KMS-11 (cell line): ENCODE results near the gene RNF19B.

Experiments used
- H2AFZ ChIP-seq: fragments of 200-600 bp; sonication (generic); 2 replicates; pipeline ENCODE4 v1.6.1; 2016; ENCODE audit warnings: antibody characterized with exemption, mixed run types, low read depth
- H3K27ac ChIP-seq: fragments of 200-600 bp; sonication (generic); 2 replicates; pipeline ENCODE4 v1.6.1; 2016; ENCODE audit warnings: mild to moderate bottlenecking, mixed run types
- H3K27me3 ChIP-seq: fragments of 200-600 bp; sonication (generic); 2 replicates; pipeline ENCODE4 v1.6.1; 2017; ENCODE audit warnings: mild to moderate bottlenecking, low read depth, mixed run types, moderate library complexity; ENCODE audit not compliant: insufficient read depth
- H3K36me3 ChIP-seq: fragments of 200-600 bp; sonication (generic); 2 replicates; pipeline ENCODE4 v1.6.1; 2017; ENCODE audit warnings: mild to moderate bottlenecking, mixed run types; ENCODE audit not compliant: insufficient read depth
- H3K4me1 ChIP-seq: fragments of 200-600 bp; sonication (generic); 2 replicates; pipeline ENCODE4 v1.6.1; 2016; ENCODE audit warnings: mild to moderate bottlenecking, low read depth, mixed run types; ENCODE audit not compliant: poor library complexity, severe bottlenecking
- H3K4me2 ChIP-seq: fragments of 200-600 bp; sonication (generic); 2 replicates; pipeline ENCODE4 v1.7.0; 2016; ENCODE audit warnings: mild to moderate bottlenecking, mixed run types
- H3K4me3 ChIP-seq: fragments of 200-600 bp; sonication (generic); IDR thresholded peaks from 2 replicates; pipeline ENCODE4 v1.6.1; 2017; ENCODE audit warnings: low read depth, low read length, mixed read lengths; ENCODE audit not compliant: insufficient read depth
- H3K79me2 ChIP-seq: fragments of 200-600 bp; sonication (generic); 2 replicates; pipeline ENCODE4 v1.6.1; 2016; ENCODE audit warnings: low read depth, mixed run types; ENCODE audit not compliant: insufficient read depth
- H3K9ac ChIP-seq: fragments of 200-600 bp; sonication (generic); 2 replicates; pipeline ENCODE4 v1.6.1; 2016; ENCODE audit warnings: mild to moderate bottlenecking, mixed run types
- H4K20me1 ChIP-seq: fragments of 200-600 bp; sonication (generic); 2 replicates; pipeline ENCODE4 v1.6.1; 2016; ENCODE audit warnings: mild to moderate bottlenecking, mixed run types; ENCODE audit not compliant: insufficient read depth
- TF ChIP-seq, protein P1 (sequence below): fragments of 200-600 bp; sonication (generic); conservative IDR thresholded peaks from 2 replicates; pipeline ENCODE4 v1.6.1; 2017; ENCODE audit warnings: low read depth, mild to moderate bottlenecking, antibody characterized with exemption, low read length, moderate library complexity, mixed read lengths

RNF19B gene

DNA sequence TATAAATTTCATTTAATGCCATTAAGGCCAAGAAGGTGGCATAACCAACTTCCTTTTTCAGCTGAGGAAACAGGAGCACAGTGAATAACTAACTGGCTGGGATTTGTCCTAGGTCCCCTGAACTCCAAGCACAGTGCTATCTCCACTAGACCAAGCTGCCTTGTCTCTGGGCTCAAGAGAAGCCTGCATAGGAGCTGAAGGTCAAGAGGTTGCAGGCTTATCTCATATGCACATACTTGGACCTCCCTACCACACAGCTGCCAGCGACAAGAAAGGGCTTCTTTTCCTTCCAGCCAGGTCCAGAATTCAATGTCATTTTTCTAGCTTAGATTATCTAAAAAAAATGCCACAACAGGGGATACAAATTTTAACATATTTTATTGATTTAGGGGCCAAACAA, 45.0 kb upstream of the RNF19B start:
- peaks cover 10% of the 10 kb centered on the region; the same call in 1 of the 2 replicates for H3K36me3 ChIP-seq

DNA sequence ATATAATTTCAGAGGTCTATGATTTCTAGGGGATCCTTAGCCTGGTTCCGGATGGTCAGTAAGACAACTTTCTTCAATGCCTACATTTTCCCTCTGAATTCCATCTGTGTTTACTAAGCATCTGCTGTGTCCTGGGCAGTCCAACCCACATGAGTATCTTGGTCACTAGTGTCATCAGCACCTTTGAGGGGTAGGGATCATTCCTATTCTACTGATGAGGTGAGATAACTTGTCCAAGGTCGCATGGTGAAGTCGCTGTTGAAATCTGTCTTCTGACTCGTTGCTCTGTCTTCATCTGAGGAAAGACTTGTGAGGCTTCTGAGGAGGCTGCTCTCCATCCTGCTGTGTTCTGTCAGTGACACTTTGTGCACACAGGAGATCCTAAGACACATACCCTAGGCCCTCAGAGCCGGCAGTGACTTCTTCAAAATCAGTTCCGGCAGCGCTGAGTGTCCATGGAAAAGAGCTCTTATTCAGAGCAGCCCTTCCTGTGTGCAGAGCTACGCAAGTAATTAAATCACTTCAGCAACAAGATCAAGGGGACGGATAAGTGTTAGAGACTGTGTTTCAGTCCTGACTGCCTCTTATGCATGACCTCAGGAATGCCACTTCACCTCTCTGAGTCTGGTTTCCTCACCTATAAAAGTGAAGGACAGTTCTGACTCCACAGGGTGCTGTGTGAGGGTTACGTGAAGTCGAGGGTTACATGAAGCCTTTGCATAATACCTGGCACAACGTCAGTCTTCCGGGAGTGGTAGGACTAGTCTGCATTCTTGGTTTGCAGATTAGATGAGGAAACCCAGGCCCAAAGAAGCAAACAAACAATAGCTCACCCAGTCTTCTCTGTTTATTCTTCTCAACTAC, 43.7 kb upstream of the RNF19B start:
- TF ChIP-seq, protein P1, sequence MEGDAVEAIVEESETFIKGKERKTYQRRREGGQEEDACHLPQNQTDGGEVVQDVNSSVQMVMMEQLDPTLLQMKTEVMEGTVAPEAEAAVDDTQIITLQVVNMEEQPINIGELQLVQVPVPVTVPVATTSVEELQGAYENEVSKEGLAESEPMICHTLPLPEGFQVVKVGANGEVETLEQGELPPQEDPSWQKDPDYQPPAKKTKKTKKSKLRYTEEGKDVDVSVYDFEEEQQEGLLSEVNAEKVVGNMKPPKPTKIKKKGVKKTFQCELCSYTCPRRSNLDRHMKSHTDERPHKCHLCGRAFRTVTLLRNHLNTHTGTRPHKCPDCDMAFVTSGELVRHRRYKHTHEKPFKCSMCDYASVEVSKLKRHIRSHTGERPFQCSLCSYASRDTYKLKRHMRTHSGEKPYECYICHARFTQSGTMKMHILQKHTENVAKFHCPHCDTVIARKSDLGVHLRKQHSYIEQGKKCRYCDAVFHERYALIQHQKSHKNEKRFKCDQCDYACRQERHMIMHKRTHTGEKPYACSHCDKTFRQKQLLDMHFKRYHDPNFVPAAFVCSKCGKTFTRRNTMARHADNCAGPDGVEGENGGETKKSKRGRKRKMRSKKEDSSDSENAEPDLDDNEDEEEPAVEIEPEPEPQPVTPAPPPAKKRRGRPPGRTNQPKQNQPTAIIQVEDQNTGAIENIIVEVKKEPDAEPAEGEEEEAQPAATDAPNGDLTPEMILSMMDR, result no peak
- no peaks in the 10 kb centered on the region for H4K20me1 ChIP-seq
- H2AFZ ChIP-seq, result no peak overlapping the region
- no peak overlapping the region for H3K9ac ChIP-seq
- H3K4me1 ChIP-seq, result peaks cover 26% of the 10 kb centered on the region
- no peak overlapping the region for H3K4me3 ChIP-seq
- no peak overlapping the region for H3K4me2 ChIP-seq
- no peaks in the 10 kb centered on the region for H3K27me3 ChIP-seq
- no peaks in the 10 kb centered on the region for H3K79me2 ChIP-seq
- no peak overlapping the region for H3K27ac ChIP-seq
- peaks cover 2% of the 10 kb centered on the region; the same call in 1 of the 2 replicates for H3K36me3 ChIP-seq

More for the DNA sequence above, 45.0 kb upstream of the RNF19B start:
- no peaks in the 10 kb centered on the region for H3K27me3 ChIP-seq
- H3K4me1 ChIP-seq, result peaks cover 13% of the 10 kb centered on the region
- H3K79me2 ChIP-seq, result no peaks in the 10 kb centered on the region
- no peak overlapping the region; the same call in 1 of the 2 replicates for H3K27ac ChIP-seq
- TF ChIP-seq, protein P1, result no peak
- no peak overlapping the region for H3K9ac ChIP-seq
- no peak overlapping the region for H2AFZ ChIP-seq
- no peak overlapping the region for H3K4me2 ChIP-seq
- H3K4me3 ChIP-seq, result no peak overlapping the region
- H4K20me1 ChIP-seq, result no peaks in the 10 kb centered on the region

DNA sequence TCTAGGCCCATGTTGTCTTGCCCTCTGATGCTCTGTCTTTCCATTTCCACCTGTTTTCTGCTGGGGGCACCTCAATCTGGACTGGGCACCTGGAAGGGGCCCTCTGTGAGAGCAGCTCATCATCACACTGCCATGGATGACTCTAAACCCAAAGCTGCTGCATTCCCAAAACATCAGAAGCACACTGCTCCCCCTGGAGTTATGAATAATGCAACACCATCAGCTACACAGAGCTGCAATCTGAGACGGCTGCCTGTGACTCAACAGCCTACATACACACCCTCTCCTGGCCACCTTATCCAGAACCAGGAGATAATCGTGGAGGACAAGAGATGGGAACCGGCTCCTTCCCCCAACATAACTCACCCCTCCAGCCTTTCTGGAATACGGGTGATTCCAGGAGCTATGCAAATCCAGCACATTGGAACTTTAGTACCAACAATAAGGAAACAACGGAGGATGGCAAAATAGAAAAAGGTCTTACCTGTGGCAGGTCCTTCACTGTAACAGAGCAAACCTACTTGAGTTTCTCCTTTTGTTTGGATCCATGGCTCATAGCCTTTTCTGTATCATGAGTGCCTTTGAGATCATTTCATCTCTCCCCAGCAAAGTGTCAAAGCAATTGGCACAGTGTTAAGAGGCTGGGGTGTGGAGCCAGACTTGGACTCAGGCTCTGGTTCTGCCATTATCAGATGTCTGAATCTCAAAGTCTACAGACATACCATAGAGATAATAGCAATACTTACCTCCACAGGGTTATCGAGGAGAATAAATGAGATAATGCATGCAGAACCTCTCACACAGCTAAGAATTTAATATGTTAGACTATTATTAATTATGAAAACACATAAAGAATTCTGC, 42.8 kb upstream of the RNF19B start:
- no peak overlapping the region for H3K4me3 ChIP-seq
- H3K4me2 ChIP-seq, result no peak overlapping the region

DNA sequence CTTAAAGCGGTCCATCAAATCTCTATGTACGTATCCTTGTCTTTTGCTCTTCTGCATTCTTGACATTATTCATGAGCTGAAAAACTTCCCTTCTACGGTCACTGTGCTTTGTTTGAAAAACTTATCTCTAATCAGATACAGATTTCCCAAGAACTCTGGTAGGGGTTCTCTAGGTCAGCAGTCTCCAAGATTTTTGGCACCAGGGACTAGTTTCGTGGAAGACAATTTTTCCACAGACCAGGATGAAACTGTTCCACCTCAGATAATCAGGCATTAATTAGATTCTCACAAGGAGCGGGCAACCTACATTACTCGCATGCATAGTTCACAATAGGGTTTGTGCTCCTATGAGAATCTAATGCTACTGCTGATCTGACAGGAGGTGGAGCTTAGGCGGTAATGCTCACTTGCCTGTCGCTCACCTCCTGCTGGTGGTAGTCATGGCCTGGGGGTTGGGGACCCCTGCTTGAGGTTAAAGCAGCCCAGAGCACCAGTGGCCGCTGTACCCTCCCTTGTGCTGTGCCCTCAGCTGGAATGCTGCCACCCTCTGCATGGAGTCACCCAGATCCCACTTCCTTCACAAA, 41.3 kb upstream of the RNF19B start:
- H3K4me2 ChIP-seq, result no peak overlapping the region
- no peaks in the 10 kb centered on the region for H4K20me1 ChIP-seq
- no peaks in the 10 kb centered on the region for H3K27me3 ChIP-seq
- H3K79me2 ChIP-seq, result no peaks in the 10 kb centered on the region
- H3K36me3 ChIP-seq, result no peaks in the 10 kb centered on the region
- no peak overlapping the region for H3K27ac ChIP-seq
- no peak overlapping the region for H2AFZ ChIP-seq
- TF ChIP-seq, protein P1, result no peak
- H3K4me1 ChIP-seq, result peaks cover 45% of the 10 kb centered on the region
- no peak overlapping the region for H3K4me3 ChIP-seq
- H3K9ac ChIP-seq, result no peak overlapping the region

More for the DNA sequence above, 42.8 kb upstream of the RNF19B start:
- Histone ChIP-seq H3K79me2 (no peaks in the 10 kb centered on the region), H3K27me3 (no peaks in the 10 kb centered on the region), H4K20me1 (no peaks in the 10 kb centered on the region), H2AFZ (no peak overlapping the region), H3K27ac (no peak overlapping the region), H3K36me3 (no peaks in the 10 kb centered on the region), H3K9ac (no peak overlapping the region), H3K4me1 (peaks cover 34% of the 10 kb centered on the region)
- TF ChIP-seq, protein P1, result peak; percentile 33; the same call in 1 of the 2 replicates
